Panc1 (cell line): Measurements from ENCODE around the gene HCN2. TPM values are rescaled to one million over a fixed set of nuclear protein-coding genes. Genes with fewer than 3 reads are reported as not detected.

Experiments used
- ATAC-seq: fragments of 200-7000 bp; cut with Tn5 transposase; 2 replicates; pipeline ENCODE4 v1.9.1; 2020; ENCODE audit warnings: mild to moderate bottlenecking, moderate library complexity
- BruUV-seq: library from RNA; stranded (reverse); fragments of 400-500 nt; replicated peaks from 2 replicates; lab custom pipeline; 2021; lab: Mats Ljungman, UMichigan
- CTCF ChIA-PET: fragments of 300-600 bp; sonication (Branson Sonifier 250); formaldehyde crosslinking; loops from one replicate; lab custom pipeline; 2022; ENCODE audit warnings: antibody characterized with exemption; lab: Charles Lee
- POLR2A ChIA-PET: fragments of 300-600 bp; sonication (Branson Sonifier 250); formaldehyde crosslinking; loops from one replicate; lab custom pipeline; 2022; ENCODE audit warnings: antibody characterized with exemption; lab: Charles Lee
- DNase-seq: peaks from one replicate; pipeline ENCODE4 v3.0.0-alpha.2; 2010; ENCODE audit warnings: low read depth, low spot score
- H3K27ac ChIP-seq: 2 replicates; pipeline ENCODE4 v1.5.1; 2011; ENCODE audit warnings: mild to moderate bottlenecking, low read length, inconsistent platforms
- H3K27me3 ChIP-seq: fragments of 200-500 bp; sonication (Bioruptor generic); 2 replicates; pipeline ENCODE4 v1.6.0; 2014; ENCODE audit warnings: low read length, inconsistent platforms; ENCODE audit not compliant: control insufficient read depth, insufficient read depth
- H3K36me3 ChIP-seq: fragments of 200-500 bp; sonication (Bioruptor generic); 2 replicates; pipeline ENCODE4 v1.5.1; 2014; ENCODE audit warnings: inconsistent platforms, mild to moderate bottlenecking, low read length, moderate library complexity; ENCODE audit not compliant: control insufficient read depth, insufficient read depth
- H3K4me1 ChIP-seq: 2 replicates; pipeline ENCODE4 v1.5.1; 2011; ENCODE audit warnings: inconsistent platforms, mild to moderate bottlenecking, low read length, moderate library complexity; ENCODE audit not compliant: control insufficient read depth, insufficient read depth
- H3K4me3 ChIP-seq, 2 experiments: 2 replicates each; pipeline ENCODE4 v1.5.1; 2011 to 2012; ENCODE audit warnings: low read depth in 2 of 2, low read length in 2 of 2, mild to moderate bottlenecking in 2 of 2, inconsistent platforms in 1 of 2, moderate library complexity in 1 of 2
- H3K9me3 ChIP-seq: fragments of 200-500 bp; sonication (Bioruptor generic); 2 replicates; pipeline ENCODE4 v1.5.1; 2014; ENCODE audit warnings: low read depth, mild to moderate bottlenecking, inconsistent platforms, low read length, moderate library complexity; ENCODE audit not compliant: control insufficient read depth, insufficient read depth
- CTCF ChIP-seq: fragments of 450-650 bp; IDR thresholded peaks from 2 replicates; pipeline ENCODE4 v1.5.1; 2017; ENCODE audit warnings: mild to moderate bottlenecking
- POLR2AphosphoS5 ChIP-seq: IDR thresholded peaks from 2 replicates; pipeline ENCODE4 v1.6.1; 2012; ENCODE audit warnings: mild to moderate bottlenecking, low read depth, low read length, moderate library complexity
- REST ChIP-seq, 2 experiments: IDR thresholded peaks; 2 replicates each; pipeline ENCODE4 v1.6.1; 2011 to 2012; ENCODE audit warnings: low read depth in 2 of 2, control low read depth in 1 of 2, low read length in 1 of 2, mild to moderate bottlenecking in 1 of 2, moderate library complexity in 1 of 2; ENCODE audit not compliant: insufficient read depth in 1 of 2
- SIN3A ChIP-seq: IDR thresholded peaks from 2 replicates; pipeline ENCODE4 v1.6.1; 2012; ENCODE audit warnings: low read depth, mild to moderate bottlenecking, low read length, moderate library complexity, borderline replicate concordance; ENCODE audit not compliant: insufficient read depth
- TCF7L2 ChIP-seq: IDR thresholded peaks from 2 replicates; pipeline ENCODE4 v1.6.1; 2011; ENCODE audit warnings: mild to moderate bottlenecking, low read depth, low read length, inconsistent platforms
- in situ Hi-C: cut with HindIII; loops from 2 replicates; pipeline ENCODE4 v1.10.0; 2016; ENCODE audit warnings: low sequenced_read_pairs, low pct_unique_long_range_greater_than_20kb
- intact Hi-C: fragments of 100-400 bp; cut with micrococcal nuclease; formaldehyde crosslinking; loops from one replicate; pipeline ENCODE4 v1.10.0; 2022; ENCODE audit not compliant: unreplicated experiment
- total RNA-seq: library from RNA; stranded (reverse); gene quantifications from one replicate; pipeline ENCODE4 v1.2.1, GENCODE V29; 2021; ENCODE audit not compliant: unreplicated experiment

The HCN2 gene
- total RNA-seq, 1 experiment from 2014 or later: 15.1 TPM

GRCh38 chr19:572743-573518 lies 16.8 kb upstream of the HCN2 start:
- DNase-seq: no peak
- ChIA-PET CTCF (interaction anchor here (0.5 kb wide), 1 partner anchor 56 kb away, joined by 3 read pairs; no protein-coding TSS in a partner anchor), POLR2A (no interaction called here)
- Histone ChIP-seq H3K36me3 (peaks cover 8% of the 10 kb centered on the region; the same call in 1 of the 2 replicates), H3K27ac (peak overlapping the region; percentile 88), H3K9me3 (no peaks in the 10 kb centered on the region), H3K27me3 (no peaks in the 10 kb centered on the region), H3K4me1 (peaks cover 19% of the 10 kb centered on the region), H3K4me3 (peak overlapping the region; percentile 87 to 94)
- in situ Hi-C loops: no loop called here
- intact Hi-C loops: no loop called here
- TF ChIP-seq TCF7L2 (no peak), SIN3A (peak; percentile 34; the same call in 1 of the 2 replicates)
- ATAC-seq: peak; percentile 1; the same call in 1 of the 2 replicates
- BruUV-seq: TSS peak; percentile 85

- no peaks in the 10 kb centered on the region for H3K9me3 ChIP-seq
- TF ChIP-seq REST (IDR thresholded peaks at IDR 0.05; ENCODE audit: insufficient read depth in 1 of 2, low read depth in 2 of 2, low read length in 1 of 2): no peak
- TF ChIP-seq TCF7L2: no peak
- no peak for TF ChIP-seq POLR2AphosphoS5
- TF ChIP-seq SIN3A: no peak
- TF ChIP-seq CTCF: no peak
- in situ Hi-C loops: no loop called here
- no peak for DNase-seq
- H3K4me3 ChIP-seq: peak overlapping the region; percentile 87 to 94
- POLR2A ChIA-PET: no interaction called here
- no TSS peak for BruUV-seq
- intact Hi-C loops: no loop called here
- H3K27me3 ChIP-seq: no peaks in the 10 kb centered on the region
- H3K27ac ChIP-seq: peak overlapping the region; percentile 88
- peaks cover 8% of the 10 kb centered on the region; the same call in 1 of the 2 replicates for H3K36me3 ChIP-seq
- CTCF ChIA-PET: no interaction called here
- peaks cover 19% of the 10 kb centered on the region for H3K4me1 ChIP-seq
- ATAC-seq: no peak
These were observed 16.2 kb upstream of the HCN2 start for GRCh38 chr19:573519-573825.
